Spleen (tissue), 11 donors: ENCODE measurements around the gene HSD17B2. TPM values are rescaled to one million over a fixed set of nuclear protein-coding genes. Genes with fewer than 3 reads are reported as not detected.

Source experiments
- DNase-seq: peaks from one replicate; pipeline ENCODE4 v3.0.0-alpha.2; 2020
- H3K27ac ChIP-seq, 8 donors: fragments of 200-600 bp; sonication (generic) in 7 of 8; 1 replicate in 4 of 8; 2 replicates in 4 of 8; pipeline versions ENCODE4 v1.5.0 to v1.8.0; 2016 to 2021; ENCODE audit warnings: inconsistent platforms in 4 of 8, mild to moderate bottlenecking in 4 of 8, moderate library complexity in 1 of 8
- H3K27me3 ChIP-seq, 7 donors: fragments of 200-600 bp; sonication (generic) in 6 of 7; replicated peaks in 1 of 7; 1 replicate in 4 of 7; 2 replicates in 3 of 7; pipeline versions ENCODE4 v1.5.0 to v1.8.0; 2016 to 2021; ENCODE audit warnings: inconsistent platforms in 3 of 7, mild to moderate bottlenecking in 1 of 7
- H3K36me3 ChIP-seq, 6 donors: fragments of 200-600 bp; sonication (generic) in 5 of 6; 1 replicate in 4 of 6; 2 replicates in 2 of 6; pipeline versions ENCODE4 v1.5.0 to v1.8.0; 2016 to 2021; ENCODE audit warnings: inconsistent platforms in 2 of 6
- H3K4me1 ChIP-seq, 6 donors: fragments of 200-600 bp; sonication (generic) in 5 of 6; 1 replicate in 3 of 6; 2 replicates in 3 of 6; pipeline versions ENCODE4 v1.5.0 to v1.8.0; 2016 to 2021; ENCODE audit warnings: inconsistent platforms in 3 of 6
- H3K4me3 ChIP-seq, 8 donors: fragments of 200-600 bp; sonication (generic) in 7 of 8; 1 replicate in 4 of 8; 2 replicates in 4 of 8; pipeline versions ENCODE4 v1.5.0 to v1.8.0; 2016 to 2021; ENCODE audit warnings: inconsistent platforms in 4 of 8, mild to moderate bottlenecking in 4 of 8, moderate library complexity in 2 of 8
- H3K9me3 ChIP-seq, 8 donors: fragments of 200-600 bp; sonication (generic) in 7 of 8; 1 replicate in 4 of 8; 2 replicates in 4 of 8; pipeline versions ENCODE4 v1.5.0 to v1.8.0; 2016 to 2021; ENCODE audit warnings: inconsistent platforms in 4 of 8
- CTCF ChIP-seq, 11 experiments: fragments of 200-600 bp in 7 of 11; fragments of 450-650 bp in 4 of 11; sonication (generic) in 4 of 11; IDR thresholded peaks in 8 of 11; conservative IDR thresholded peaks in 3 of 11; 1 replicate in 7 of 11; 2 replicates in 4 of 11; pipeline versions ENCODE4 v1.4.0 to v1.8.0; 2016 to 2021; ENCODE audit warnings: antibody characterized with exemption in 11 of 11, inconsistent platforms in 4 of 11, mild to moderate bottlenecking in 1 of 11
- POLR2A ChIP-seq, 3 donors: fragments of 450-650 bp; IDR thresholded peaks; one replicate each; pipeline ENCODE4 v1.5.1; 2017; ENCODE audit warnings: antibody characterized with exemption in 3 of 3, mild to moderate bottlenecking in 1 of 3
- POLR2AphosphoS5 ChIP-seq, 3 donors: sonication (generic); formaldehyde crosslinking; IDR thresholded peaks; one replicate each; pipeline ENCODE4 v1.5.1; 2017; ENCODE audit warnings: antibody characterized with exemption in 3 of 3
- WGBS, 5 donors: extraction: QIAGEN DNeasy Blood & Tissue Kit in 3 of 5; methylation state at CpG; one replicate each; pipeline versions ENCODE4 v1.1.5 to v1.1.7; 2013 to 2018; 5-methylcytosine and 5-hydroxymethylcytosine counted together
- intact Hi-C: fragments of 100-400 bp; cut with DNase I; formaldehyde crosslinking; loops from one replicate; pipeline ENCODE4 v1.15.0; 2023; ENCODE audit warnings: low total_unique reads
- polyA plus RNA-seq, 3 donors: library from polyadenylated mRNA; stranded (reverse); fragments of 200-250 nt; gene quantifications; one replicate each; pipeline ENCODE4 v1.2.1, GENCODE V29; 2013
- total RNA-seq, 7 donors: library from RNA; depleted of rRNA in 3 of 7; stranded (reverse); fragments of >200 nt in 3 of 7; fragmentation: NEBNext Ultra II Directional in 4 of 7; extraction: Animal tissue kit (Norgen Biotek cat#: 25700) in 4 of 7; gene quantifications; one replicate each; pipeline versions ENCODE4 v1.1.0 to v1.2.1, GENCODE V29; 2016 to 2021
- donor health status: healthy with polysubstance abuse.
- donor health status: DM: no; HTN: no; CAD: no; lungs with moderate emphysema.
- donor health status: DM: no; HTN: no; CAD: no.
- donor health status: Bipolar disorder and iron deficiency.
- donor health status: healthy.
- donor health status: DM: no; HTN: no; CAD: no.
- donor health status: DM: yes; HTN: yes; CAD: no.

The HSD17B2 gene
- total and polyA plus RNA-seq, 10 donors = 0.09 to 0.13 TPM; not detected in 8

DNA sequence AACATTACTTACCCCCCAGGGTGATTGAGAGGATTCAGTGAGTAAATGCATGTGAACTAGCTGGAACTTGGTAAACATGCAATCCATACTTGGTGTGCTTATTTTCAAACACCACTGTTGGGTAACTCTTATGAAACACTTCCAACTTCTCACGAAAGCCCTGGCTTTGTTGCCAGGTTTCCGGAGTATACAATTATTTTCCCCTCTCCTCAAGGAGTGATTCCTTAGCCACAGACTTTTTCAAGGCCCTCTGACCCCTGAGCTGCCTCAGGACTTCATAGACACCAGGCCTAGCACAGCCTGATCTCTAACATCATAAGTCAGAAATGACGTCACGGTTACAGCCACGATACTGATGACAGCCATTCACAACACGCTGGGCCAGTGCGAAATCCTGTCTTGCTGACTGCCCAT lies 27.6 kb downstream of the HSD17B2 start:
- Histone ChIP-seq H3K9me3 (no peaks in the 10 kb centered on the region), H3K4me3 (no peak overlapping the region), H3K27me3 (peaks cover 0 to 62% (median 0%) of the 10 kb centered on the region in 7 donors), H3K36me3 (no peaks in the 10 kb centered on the region), H3K4me1 (peaks cover 0 to 6% (median 0%) of the 10 kb centered on the region in 6 donors), H3K27ac (no peak overlapping the region)
- 77 to 91% (median 83%) methylated on average over 7 of the region's 7 CpGs for WGBS, 5 donors
- intact Hi-C loops = no loop called here
- TF ChIP-seq CTCF (IDR thresholded peaks at IDR 0.05 in 8 of 11, conservative IDR thresholded peaks at IDR 0.05 in 3 of 11) (no peak), POLR2A (IDR thresholded peaks at IDR 0.05) (no peak), POLR2AphosphoS5 (IDR thresholded peaks at IDR 0.05) (no peak)
- DNase-seq = no peak

- WGBS, 5 donors = 54 to 81% (median 65%) methylated on average over 5 of the region's 5 CpGs
- no peak overlapping the region for H3K4me3 ChIP-seq
- no peak for DNase-seq
- peaks cover 0 to 6% (median 0%) of the 10 kb centered on the region in 6 donors for H3K4me1 ChIP-seq
- no peak overlapping the region for H3K27ac ChIP-seq
- intact Hi-C loops = no loop called here
- H3K36me3 ChIP-seq = no peaks in the 10 kb centered on the region
- no peak for TF ChIP-seq CTCF (IDR thresholded peaks at IDR 0.05 in 8 of 11, conservative IDR thresholded peaks at IDR 0.05 in 3 of 11)
- no peak for TF ChIP-seq POLR2AphosphoS5 (IDR thresholded peaks at IDR 0.05)
- TF ChIP-seq POLR2A (IDR thresholded peaks at IDR 0.05) = no peak
- H3K27me3 ChIP-seq = peaks cover 0 to 58% (median 0%) of the 10 kb centered on the region in 7 donors
- no peaks in the 10 kb centered on the region for H3K9me3 ChIP-seq
Observed at GRCh38 chr16:82063456-82064082, 28.5 kb downstream of the HSD17B2 start.

- H3K4me3 ChIP-seq = no peak overlapping the region
- no peak for TF ChIP-seq CTCF (IDR thresholded peaks at IDR 0.05 in 8 of 11, conservative IDR thresholded peaks at IDR 0.05 in 3 of 11)
- TF ChIP-seq POLR2AphosphoS5 (IDR thresholded peaks at IDR 0.05) = no peak
- no peak for TF ChIP-seq POLR2A (IDR thresholded peaks at IDR 0.05)
- H3K4me1 ChIP-seq = no peaks in the 10 kb centered on the region
- 73 to 90% (median 76%) methylated on average over 6 of the region's 6 CpGs for WGBS, 5 donors
- no peak for DNase-seq
- H3K27ac ChIP-seq = no peak overlapping the region
- intact Hi-C loops = no loop called here
- peaks cover 0 to 4% (median 0%) of the 10 kb centered on the region in 8 donors for H3K9me3 ChIP-seq
- peaks cover 0 to 59% (median 0%) of the 10 kb centered on the region in 7 donors for H3K27me3 ChIP-seq
- no peaks in the 10 kb centered on the region for H3K36me3 ChIP-seq
Observed at GRCh38 chr16:82067042-82067803, 32.2 kb downstream of the HSD17B2 start.

DNA sequence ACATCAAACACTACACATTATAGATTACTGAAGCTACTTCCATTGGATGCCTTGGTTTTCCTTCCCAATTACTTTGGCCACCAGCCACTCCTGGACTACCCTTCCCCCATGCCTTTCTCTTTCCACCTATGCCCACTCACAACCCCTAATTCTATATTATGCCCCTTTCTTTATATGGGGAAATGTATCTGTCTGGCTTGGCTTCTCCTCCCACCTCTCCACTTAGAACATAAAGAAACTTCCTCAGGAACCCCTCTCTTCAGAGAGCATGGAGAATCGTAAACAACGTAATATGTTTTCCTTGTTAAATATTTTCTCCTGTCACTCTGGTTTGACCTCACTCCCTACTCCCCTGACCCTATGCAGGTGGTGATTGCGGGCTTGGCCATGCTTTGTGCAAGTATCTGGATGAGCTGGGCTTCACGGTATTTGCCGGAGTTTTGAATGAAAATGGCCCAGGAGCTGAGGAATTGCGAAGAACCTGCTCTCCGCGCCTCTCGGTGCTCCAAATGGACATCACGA lies 32.8 kb downstream of the HSD17B2 start:
- no peak overlapping the region for H3K27ac ChIP-seq
- 84 to 91% (median 90%) methylated on average over 10 of the region's 10 CpGs for WGBS, 5 donors
- intact Hi-C loops = no loop called here

More for the DNA sequence above, 32.8 kb downstream of the HSD17B2 start:
- Histone ChIP-seq H3K27me3 (peaks cover 0 to 52% (median 0%) of the 10 kb centered on the region in 7 donors), H3K4me1 (no peaks in the 10 kb centered on the region), H3K9me3 (peaks cover 0 to 4% (median 0%) of the 10 kb centered on the region in 8 donors), H3K4me3 (no peak overlapping the region), H3K36me3 (no peaks in the 10 kb centered on the region)
- no peak for DNase-seq
- no peak for TF ChIP-seq POLR2A (IDR thresholded peaks at IDR 0.05)
- TF ChIP-seq POLR2AphosphoS5 (IDR thresholded peaks at IDR 0.05) = no peak
- no peak for TF ChIP-seq CTCF (IDR thresholded peaks at IDR 0.05 in 8 of 11, conservative IDR thresholded peaks at IDR 0.05 in 3 of 11)
